A673 (cell line): Measurements from ENCODE around the gene MAP7. TPM values are rescaled to one million over a fixed set of nuclear protein-coding genes. Genes with fewer than 3 reads are reported as not detected.

ENCODE experiments used
- BruUV-seq: library from RNA; stranded (reverse); fragments of 400-500 nt; replicated peaks from 2 replicates; lab custom pipeline; 2021; lab: Mats Ljungman, UMichigan
- CTCF ChIA-PET: fragments of 300-600 bp; sonication (Branson Sonifier 250); formaldehyde crosslinking; loops from one replicate; lab custom pipeline; 2022; ENCODE audit warnings: antibody characterized with exemption; lab: Charles Lee
- POLR2A ChIA-PET: fragments of 300-600 bp; sonication (Branson Sonifier 250); formaldehyde crosslinking; loops from one replicate; lab custom pipeline; 2022; ENCODE audit warnings: antibody characterized with exemption; ENCODE audit not compliant: low non-redundant PET; lab: Charles Lee
- DNase-seq: peaks from one replicate; pipeline ENCODE4 v3.0.0-alpha.2; 2015; ENCODE audit warnings: low spot score
- H3K27ac ChIP-seq: fragments of 200-600 bp; sonication (generic); 2 replicates; pipeline ENCODE4 v1.5.1; 2016; ENCODE audit warnings: mixed run types, low read depth, mild to moderate bottlenecking, mixed read lengths, antibody characterized with exemption, low read length; ENCODE audit not compliant: poor library complexity, severe bottlenecking
- H3K27me3 ChIP-seq: fragments of 200-600 bp; sonication (generic); replicated peaks from 2 replicates; pipeline ENCODE4 v1.6.1; 2017; ENCODE audit warnings: mixed run types, low read depth, mild to moderate bottlenecking, mixed read lengths, antibody characterized with exemption, low read length; ENCODE audit not compliant: insufficient read depth, poor library complexity
- H3K36me3 ChIP-seq: fragments of 200-600 bp; sonication (generic); 2 replicates; pipeline ENCODE4 v1.6.1; 2016; ENCODE audit warnings: mixed run types, mild to moderate bottlenecking, mixed read lengths, antibody characterized with exemption, low read length; ENCODE audit not compliant: insufficient read depth, poor library complexity, severe bottlenecking
- H3K4me1 ChIP-seq: fragments of 200-600 bp; sonication (generic); 2 replicates; pipeline ENCODE4 v1.6.1; 2017; ENCODE audit warnings: mixed run types, mild to moderate bottlenecking, mixed read lengths, antibody characterized with exemption, low read length; ENCODE audit not compliant: insufficient read depth, poor library complexity, severe bottlenecking
- H3K4me3 ChIP-seq: fragments of 200-600 bp; sonication (generic); 2 replicates; pipeline ENCODE4 v1.5.1; 2016; ENCODE audit warnings: low read depth, mixed run types, mild to moderate bottlenecking, mixed read lengths, low read length; ENCODE audit not compliant: poor library complexity, severe bottlenecking
- H3K9me3 ChIP-seq: fragments of 200-600 bp; sonication (generic); 2 replicates; pipeline ENCODE4 v1.6.1; 2016; ENCODE audit warnings: mixed run types, low read depth, mild to moderate bottlenecking, mixed read lengths, antibody characterized with exemption, low read length; ENCODE audit not compliant: poor library complexity, severe bottlenecking
- CTCF ChIP-seq: fragments of 300-800, 200-600 bp; sonication (generic); conservative IDR thresholded peaks from 2 replicates; pipeline ENCODE4 v1.5.1; 2017; ENCODE audit warnings: low read depth, mild to moderate bottlenecking, antibody characterized with exemption, low read length, moderate library complexity, mixed read lengths
- EZH2 ChIP-seq: fragments of 200-600 bp; sonication (generic); IDR thresholded peaks from 2 replicates; pipeline ENCODE4 v1.6.1; 2017; ENCODE audit warnings: borderline replicate concordance, low read depth, mild to moderate bottlenecking, mixed read lengths, antibody characterized with exemption, low read length; ENCODE audit not compliant: poor library complexity, severe bottlenecking
- intact Hi-C: fragments of 100-400 bp; cut with micrococcal nuclease; formaldehyde crosslinking; loops from one replicate; pipeline ENCODE4 v1.10.0; 2022; ENCODE audit not compliant: unreplicated experiment
- total RNA-seq: library from RNA; stranded (reverse); gene quantifications from 2 replicates; pipeline ENCODE4 v1.2.3, GENCODE V29; 2021

The MAP7 gene
- total RNA-seq, 1 experiment from 2014 or later: 0.09 TPM

DNA sequence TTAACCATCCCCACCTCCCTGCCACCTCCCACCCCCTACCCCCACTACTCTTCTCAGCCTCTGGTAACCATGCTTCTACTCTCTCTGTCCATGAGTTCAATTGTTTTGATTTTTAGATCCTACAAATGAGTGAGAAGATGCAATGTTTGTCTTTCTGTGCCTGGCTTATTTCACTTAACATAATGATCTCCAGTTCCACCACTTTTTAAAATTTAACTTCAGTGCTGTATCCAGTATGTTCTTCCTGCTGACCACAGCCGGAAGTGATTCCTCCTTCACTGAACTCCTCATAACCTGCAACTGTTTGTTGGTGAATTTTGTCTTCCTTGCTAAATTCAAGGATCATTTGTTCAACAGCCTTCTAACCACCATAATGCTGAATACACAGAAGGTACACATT, 3.9 kb downstream of the MAP7 start:
- no peak for DNase-seq
- TF ChIP-seq EZH2: no peak
- TF ChIP-seq CTCF: no peak
- H3K4me1 ChIP-seq: peaks cover 12% of the 10 kb centered on the region
- BruUV-seq: no TSS peak
- peaks cover 51% of the 10 kb centered on the region for H3K27me3 ChIP-seq
- H3K36me3 ChIP-seq: no peaks in the 10 kb centered on the region
- POLR2A ChIA-PET: no interaction called here
- H3K4me3 ChIP-seq: no peak overlapping the region
- H3K9me3 ChIP-seq: no peaks in the 10 kb centered on the region
- CTCF ChIA-PET: no interaction called here
- intact Hi-C loops: no loop called here
- no peak overlapping the region for H3K27ac ChIP-seq

DNA sequence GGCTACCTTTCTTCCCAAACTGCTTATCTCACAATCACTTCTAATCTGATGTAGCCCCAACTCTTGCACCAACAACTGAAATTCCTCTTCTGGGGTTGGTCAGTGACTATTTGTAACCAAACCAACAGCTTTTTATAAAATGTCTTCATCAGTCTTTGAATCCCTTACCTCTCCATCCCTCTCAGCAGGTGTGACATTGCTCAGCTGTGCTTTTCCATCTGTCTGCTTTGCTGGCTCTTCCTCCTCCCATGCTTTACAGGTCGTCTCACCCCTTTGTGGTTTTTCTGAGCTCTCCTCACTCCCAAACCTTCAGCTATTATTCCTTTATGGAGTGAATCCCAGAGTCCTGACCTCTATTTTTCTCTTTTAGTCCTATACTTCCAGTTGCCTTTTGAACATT, 5.9 kb downstream of the MAP7 start:
- intact Hi-C loops: no loop called here
- no TSS peak for BruUV-seq
- Histone ChIP-seq H3K9me3 (no peaks in the 10 kb centered on the region), H3K27ac (no peak overlapping the region), H3K27me3 (peaks cover 36% of the 10 kb centered on the region), H3K4me3 (no peak overlapping the region), H3K4me1 (no peaks in the 10 kb centered on the region), H3K36me3 (no peaks in the 10 kb centered on the region)
- CTCF ChIA-PET: no interaction called here
- TF ChIP-seq EZH2: no peak
- TF ChIP-seq CTCF: no peak
- POLR2A ChIA-PET: no interaction called here
- no peak for DNase-seq

GRCh38 chr6:136541395-136541794, 8.8 kb downstream of the MAP7 start:
- POLR2A ChIA-PET: no interaction called here
- Histone ChIP-seq H3K9me3 (no peaks in the 10 kb centered on the region), H3K27me3 (peaks cover 16% of the 10 kb centered on the region), H3K4me1 (no peaks in the 10 kb centered on the region), H3K4me3 (no peak overlapping the region), H3K36me3 (no peaks in the 10 kb centered on the region), H3K27ac (no peak overlapping the region)
- BruUV-seq: no TSS peak
- DNase-seq: no peak
- CTCF ChIA-PET: interaction anchor here (0.6 kb wide), 1 partner anchor 446 kb away, joined by 4 read pairs; no protein-coding TSS in a partner anchor
- intact Hi-C loops: no loop called here
- no peak for TF ChIP-seq EZH2
- no peak for TF ChIP-seq CTCF
